Measurements from ENCODE around the gene COX7A2L. TPM values are rescaled to one million over a fixed set of nuclear protein-coding genes. Genes with fewer than 3 reads are reported as not detected.

COX7A2L gene
- total and polyA plus RNA-seq, 10 of the 15 experiments (the other 5 are each of a cell fraction or from before 2014, with no cell fraction given) = 134 to 532 (median 222) TPM

GRCh38 chr2:42371611-42372473 lies 10.8 kb upstream of the COX7A2L start (continued):
- TF ChIP-seq SREBF2 (IDR thresholded peaks at IDR 0.05; ENCODE audit: low read length) (no peak), RFX5 (IDR thresholded peaks at IDR 0.05; ENCODE audit: low read depth, low read length) (no peak), NKRF (conservative IDR thresholded peaks at IDR 0.05) (no peak), NFYA (IDR thresholded peaks at IDR 0.05; ENCODE audit: borderline replicate concordance, low read depth, low read length) (no peak)

GRCh38 chr2:42369532-42370229 lies 8.7 kb upstream of the COX7A2L start:
- TF ChIP-seq BRCA1 (IDR thresholded peaks at IDR 0.05; ENCODE audit: low read depth, low read length) (no peak), ZNF274 (IDR thresholded peaks at IDR 0.05; ENCODE audit: insufficient read depth, insufficient read length) (no peak), IKZF2 (IDR thresholded peaks at IDR 0.05) (no peak), RBBP5 (conservative IDR thresholded peaks at IDR 0.05) (no peak), ATF7 (IDR thresholded peaks at IDR 0.05; ENCODE audit: low read depth) (no peak), LARP7 (IDR thresholded peaks at IDR 0.05) (no peak), ZBTB4 (CRISPR knock-in tag; IDR thresholded peaks at IDR 0.05) (no peak)
- ChIA-PET POLR2A (no interaction called here), CTCF (no interaction called here), SMC1A (ENCODE audit: uncharacterized antibody, unreplicated experiment) (no interaction called here), RAD21 (ENCODE audit: unreplicated experiment) (no interaction called here)
- H3K79me2 ChIP-seq (ENCODE audit: control insufficient read depth, insufficient read depth, low read length) = no peaks in the 10 kb centered on the region
- in situ Hi-C loops (cut with MboI) = no loop called here
- WGBS (ENCODE audit: insufficient coverage, insufficient replicate concordance, low lambda C conversion rate, missing lambda C conversion rate) = 27% methylated on average over 5 of the region's 5 CpGs
- no peak overlapping the region for H3K4me3 ChIP-seq
- DNase-seq (ENCODE audit: low read depth, low spot score) = no peak
- no peaks in the 10 kb centered on the region for H3K9me3 ChIP-seq (replicated peaks; ENCODE audit: control insufficient read depth, insufficient read depth, low read length)
- no peak overlapping the region for H3K9ac ChIP-seq (ENCODE audit: control insufficient read depth, insufficient read depth, low read length)
- no peak overlapping the region for H3K27ac ChIP-seq (ENCODE audit: control insufficient read depth, insufficient read depth)
- ATAC-seq = no peak
- H3K4me2 ChIP-seq (ENCODE audit: control insufficient read depth, insufficient read depth) = no peak overlapping the region
- intact Hi-C loops (cut with micrococcal nuclease; ENCODE audit: unreplicated experiment) = loop anchor here (10.0 kb wide), 1 partner anchor 425 kb away; the partner anchor contains the start of gene HAAO
- BruUV-seq (replicated peaks) = no TSS peak
- H3K36me3 ChIP-seq (ENCODE audit: control insufficient read depth in 2 of 2, insufficient read depth in 2 of 2, low read length in 1 of 2) = no peaks in the 10 kb centered on the region
- no peak overlapping the region for H2AFZ ChIP-seq (ENCODE audit: control insufficient read depth, low read depth, low read length)
- no peaks in the 10 kb centered on the region; a peak in 1 of 4 replicates for H3K27me3 ChIP-seq (replicated peaks in 1 of 2; ENCODE audit: control insufficient read depth in 2 of 2, insufficient read depth in 2 of 2, low read length in 1 of 2)
- no peak for FAIRE-seq
- H3K4me1 ChIP-seq (ENCODE audit: control insufficient read depth, insufficient read depth, low read length) = no peaks in the 10 kb centered on the region
- H4K20me1 ChIP-seq (ENCODE audit: control insufficient read depth, insufficient read depth) = no peaks in the 10 kb centered on the region

All from GM12878 (cell line).